ENCODE data around the gene PLA1A. TPM values are rescaled to one million over a fixed set of nuclear protein-coding genes. Genes with fewer than 3 reads are reported as not detected.

The PLA1A gene
- polyA plus RNA-seq, 3 donors, result 0.36 TPM; not detected in 2

GRCh38 chr3:119557877-119558269 is 39.8 kb upstream of the PLA1A start:
- H3K9me3 Mint-ChIP-seq, result no peaks in the 10 kb centered on the region
- no peak for TF ChIP-seq CTCF (IDR thresholded peaks at IDR 0.05)
- no peak overlapping the region for H3K4me3 Mint-ChIP-seq
- H3K4me1 Mint-ChIP-seq, result peaks cover 57% of the 10 kb centered on the region
- Histone ChIP-seq H3K4me2 (replicated peaks; ENCODE audit: extremely low read depth, low read length, poor library complexity, severe bottlenecking) (no peak overlapping the region), H3K9ac (ENCODE audit: insufficient read depth, low read length, poor library complexity, severe bottlenecking) (no peak overlapping the region), H2AFZ (ENCODE audit: insufficient read depth, low read depth, low read length, poor library complexity, severe bottlenecking) (no peak overlapping the region), H4K20me1 (ENCODE audit: insufficient read depth, low read length) (no peaks in the 10 kb centered on the region), H3K4me3 (replicated peaks in 1 of 3; ENCODE audit: low read depth in 2 of 3, low read length in 3 of 3) (no peak overlapping the region), H3K9me3 (replicated peaks in 1 of 2; ENCODE audit: control insufficient read depth in 1 of 2, insufficient read depth in 1 of 2, low read length in 2 of 2) (no peaks in the 10 kb centered on the region), H3K27ac (ENCODE audit: low read depth in 1 of 2, low read length in 2 of 2) (no peak overlapping the region), H3K27me3 (ENCODE audit: control insufficient read depth in 2 of 2, insufficient read depth in 2 of 2, low read length in 2 of 2) (no peaks in the 10 kb centered on the region), H3K36me3 (replicated peaks in 1 of 2; ENCODE audit: control insufficient read depth in 1 of 2, insufficient read depth in 2 of 2, low read length in 2 of 2) (no peaks in the 10 kb centered on the region), H3K79me2 (ENCODE audit: insufficient read depth, low read length) (no peaks in the 10 kb centered on the region), H3K4me1 (ENCODE audit: control insufficient read depth in 1 of 2, insufficient read depth in 2 of 2, low read length in 2 of 2) (peaks cover 49 to 51% of the 10 kb centered on the region in 2 donors)
- H3K36me3 Mint-ChIP-seq, result no peaks in the 10 kb centered on the region
- no peak for DNase-seq
- H3K27ac Mint-ChIP-seq, result peak overlapping the region in 2 of 7 donors; percentile 15 to 31
- no CpG with 5 or more reads among the region's 3 CpGs for WGBS (ENCODE audit: insufficient coverage)
- H3K27me3 Mint-ChIP-seq (ENCODE audit: low read depth in 3 of 3), result peaks cover 0 to 2% (median 0%) of the 10 kb centered on the region in 3 donors
- intact Hi-C loops (cut with micrococcal nuclease), result no loop called here

DNA sequence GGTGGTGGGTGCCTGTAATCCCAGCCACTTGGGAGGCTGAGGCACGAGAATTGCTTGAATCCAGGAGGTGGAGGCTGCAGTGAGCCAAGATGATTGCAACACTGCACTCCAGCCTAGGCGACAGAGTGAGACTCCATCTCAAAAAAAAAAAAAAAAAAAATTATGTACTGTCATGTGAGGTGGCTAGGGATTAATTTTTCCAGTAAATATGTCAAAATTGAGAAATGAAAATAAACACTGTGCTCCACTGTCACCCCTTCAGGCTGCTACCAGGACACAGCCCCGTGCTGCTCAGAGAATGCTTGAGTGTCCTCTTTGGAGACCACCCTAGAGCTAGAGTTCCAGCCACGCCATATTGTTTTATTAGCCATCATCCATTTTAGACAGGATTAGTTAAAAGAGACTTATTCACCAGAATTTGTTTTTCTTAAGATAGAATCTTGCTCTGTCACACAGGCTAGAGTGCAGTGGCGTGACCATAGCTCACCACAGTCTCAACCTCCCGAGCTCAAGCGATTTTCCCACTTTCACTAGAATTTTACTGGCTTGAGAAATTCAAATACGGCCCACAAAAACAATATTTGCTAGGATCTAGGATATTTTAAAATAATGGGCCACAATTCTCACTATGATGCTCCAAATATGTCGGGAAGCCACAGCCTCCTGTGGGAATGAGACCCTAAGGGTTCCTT is 38.9 kb upstream of the PLA1A start:
- no peaks in the 10 kb centered on the region for H3K27me3 ChIP-seq (ENCODE audit: control insufficient read depth in 2 of 2, insufficient read depth in 2 of 2, low read length in 2 of 2)
- intact Hi-C loops (cut with micrococcal nuclease), result no loop called here
- Mint-ChIP-seq H3K9me3 (no peaks in the 10 kb centered on the region), H3K4me1 (peaks cover 57% of the 10 kb centered on the region), H3K27ac (peak overlapping the region; percentile 85 to 95 (median 90)), H3K36me3 (peaks cover 0 to 1% of the 10 kb centered on the region in 2 donors), H3K27me3 (ENCODE audit: low read depth in 3 of 3) (peaks cover 0 to 2% (median 0%) of the 10 kb centered on the region in 3 donors), H3K4me3 (peak overlapping the region in 1 of 2 donors; percentile 12)
- peak overlapping the region; percentile 3 for H3K4me2 ChIP-seq (replicated peaks; ENCODE audit: extremely low read depth, low read length, poor library complexity, severe bottlenecking)
- peak overlapping the region; percentile 66 for H2AFZ ChIP-seq (ENCODE audit: insufficient read depth, low read depth, low read length, poor library complexity, severe bottlenecking)
- H3K4me3 ChIP-seq (replicated peaks in 1 of 3; ENCODE audit: low read depth in 2 of 3, low read length in 3 of 3), result no peak overlapping the region
- no peaks in the 10 kb centered on the region for H3K79me2 ChIP-seq (ENCODE audit: insufficient read depth, low read length)
- peaks cover 49 to 51% of the 10 kb centered on the region in 2 donors for H3K4me1 ChIP-seq (ENCODE audit: control insufficient read depth in 1 of 2, insufficient read depth in 2 of 2, low read length in 2 of 2)
- no peak for DNase-seq
- no peaks in the 10 kb centered on the region for H3K9me3 ChIP-seq (replicated peaks in 1 of 2; ENCODE audit: control insufficient read depth in 1 of 2, insufficient read depth in 1 of 2, low read length in 2 of 2)
- peak overlapping the region; percentile 9 for H3K9ac ChIP-seq (ENCODE audit: insufficient read depth, low read length, poor library complexity, severe bottlenecking)
- no peaks in the 10 kb centered on the region for H3K36me3 ChIP-seq (replicated peaks in 1 of 2; ENCODE audit: control insufficient read depth in 1 of 2, insufficient read depth in 2 of 2, low read length in 2 of 2)
- WGBS (ENCODE audit: insufficient coverage), result 71% methylated on average over 1 of the region's 9 CpGs
- H3K27ac ChIP-seq (ENCODE audit: low read depth in 1 of 2, low read length in 2 of 2), result peak overlapping the region; percentile 68 to 84
- no peaks in the 10 kb centered on the region for H4K20me1 ChIP-seq (ENCODE audit: insufficient read depth, low read length)
- TF ChIP-seq CTCF (IDR thresholded peaks at IDR 0.05), result no peak
